Mucosa of rectum (tissue), 2 donors: ENCODE data around the gene LRRC32.

ENCODE experiments used
- H3K27ac ChIP-seq, 2 donors: one replicate each; pipeline ENCODE4 v1.7.0; 2013; ENCODE audit warnings: inconsistent platforms in 2 of 2, low read depth in 2 of 2, low read length in 2 of 2
- H3K27me3 ChIP-seq, 2 donors: one replicate each; pipeline ENCODE4 v1.7.0; 2013; ENCODE audit warnings: low read length in 2 of 2; ENCODE audit not compliant: control insufficient read depth in 2 of 2, insufficient read depth in 2 of 2
- H3K36me3 ChIP-seq, 2 donors: one replicate each; pipeline ENCODE4 v1.7.0; 2013; ENCODE audit warnings: low read length in 2 of 2; ENCODE audit not compliant: control insufficient read depth in 2 of 2, insufficient read depth in 2 of 2
- H3K4me1 ChIP-seq, 2 donors: one replicate each; pipeline ENCODE4 v1.7.0; 2013; ENCODE audit warnings: low read length in 2 of 2, mild to moderate bottlenecking in 1 of 2; ENCODE audit not compliant: control insufficient read depth in 2 of 2, insufficient read depth in 2 of 2
- H3K4me3 ChIP-seq, 2 donors: one replicate each; pipeline ENCODE4 v1.7.0; 2013; ENCODE audit warnings: low read length in 2 of 2
- H3K9ac ChIP-seq, 2 donors: one replicate each; pipeline ENCODE4 v1.7.0; 2013; ENCODE audit warnings: low read length in 2 of 2, low read depth in 1 of 2, mild to moderate bottlenecking in 1 of 2
- H3K9me3 ChIP-seq, 2 donors: one replicate each; pipeline ENCODE4 v1.7.0; 2013; ENCODE audit warnings: low read length in 2 of 2; ENCODE audit not compliant: control insufficient read depth in 2 of 2
- donor health status: healthy.
- donor health status: Normal muscosa, but diverticular disease.

Gene LRRC32, protein sequence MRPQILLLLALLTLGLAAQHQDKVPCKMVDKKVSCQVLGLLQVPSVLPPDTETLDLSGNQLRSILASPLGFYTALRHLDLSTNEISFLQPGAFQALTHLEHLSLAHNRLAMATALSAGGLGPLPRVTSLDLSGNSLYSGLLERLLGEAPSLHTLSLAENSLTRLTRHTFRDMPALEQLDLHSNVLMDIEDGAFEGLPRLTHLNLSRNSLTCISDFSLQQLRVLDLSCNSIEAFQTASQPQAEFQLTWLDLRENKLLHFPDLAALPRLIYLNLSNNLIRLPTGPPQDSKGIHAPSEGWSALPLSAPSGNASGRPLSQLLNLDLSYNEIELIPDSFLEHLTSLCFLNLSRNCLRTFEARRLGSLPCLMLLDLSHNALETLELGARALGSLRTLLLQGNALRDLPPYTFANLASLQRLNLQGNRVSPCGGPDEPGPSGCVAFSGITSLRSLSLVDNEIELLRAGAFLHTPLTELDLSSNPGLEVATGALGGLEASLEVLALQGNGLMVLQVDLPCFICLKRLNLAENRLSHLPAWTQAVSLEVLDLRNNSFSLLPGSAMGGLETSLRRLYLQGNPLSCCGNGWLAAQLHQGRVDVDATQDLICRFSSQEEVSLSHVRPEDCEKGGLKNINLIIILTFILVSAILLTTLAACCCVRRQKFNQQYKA

GRCh38 chr11:76670485-76671236, at the start of gene LRRC32:
Gene LRRC32, minus strand, starts transcription at chr11:76670747. Its CDS starts 4,793 bp downstream, at chr11:76665954.
- Histone ChIP-seq H3K9me3 (no peaks in the 10 kb centered on the region), H3K4me3 (peak within 1 kb of the TSS; percentile 56 to 70), H3K27ac (peak within 1 kb of the TSS; percentile 45 to 61), H3K36me3 (no peaks in the 10 kb centered on the region), H3K9ac (peak within 1 kb of the TSS; percentile 28 to 45), H3K4me1 (peaks cover 4 to 16% of the 10 kb centered on the region in 2 donors), H3K27me3 (no peaks in the 10 kb centered on the region)

- H3K9me3 ChIP-seq, result no peaks in the 10 kb centered on the region
- no peak overlapping the region for H3K27ac ChIP-seq
- H3K27me3 ChIP-seq, result peaks cover 0 to 4% of the 10 kb centered on the region in 2 donors
- H3K4me1 ChIP-seq, result peaks cover 0 to 4% of the 10 kb centered on the region in 2 donors
- no peaks in the 10 kb centered on the region for H3K36me3 ChIP-seq
- H3K4me3 ChIP-seq, result no peak overlapping the region
- no peak overlapping the region for H3K9ac ChIP-seq
Measured at GRCh38 chr11:76719686-76720085, 49.1 kb upstream of the LRRC32 start.

DNA sequence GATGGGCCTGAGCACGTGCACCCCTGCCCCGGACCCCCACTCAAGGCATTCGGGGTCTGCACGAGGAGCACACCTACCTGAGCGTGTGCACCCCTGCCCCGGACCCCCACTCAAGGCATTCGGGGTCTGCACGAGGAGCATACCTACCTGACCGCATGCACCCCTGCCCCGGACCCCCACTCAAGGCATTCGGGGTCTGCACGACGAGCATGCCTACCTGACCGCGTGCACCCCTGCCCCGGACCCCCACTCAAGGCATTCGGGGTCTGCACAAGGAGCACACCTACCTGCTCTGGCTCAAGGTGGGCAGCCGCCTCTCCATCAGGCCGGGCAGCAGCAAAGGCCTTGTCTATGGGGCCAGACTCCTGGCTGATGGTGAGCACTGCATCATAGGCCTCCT, 48.7 kb upstream of the LRRC32 start:
- Histone ChIP-seq H3K27me3 (peaks cover 0 to 2% of the 10 kb centered on the region in 2 donors), H3K36me3 (no peaks in the 10 kb centered on the region), H3K9ac (no peak overlapping the region), H3K4me3 (no peak overlapping the region), H3K9me3 (no peaks in the 10 kb centered on the region), H3K4me1 (peaks cover 0 to 4% of the 10 kb centered on the region in 2 donors), H3K27ac (no peak overlapping the region)

DNA sequence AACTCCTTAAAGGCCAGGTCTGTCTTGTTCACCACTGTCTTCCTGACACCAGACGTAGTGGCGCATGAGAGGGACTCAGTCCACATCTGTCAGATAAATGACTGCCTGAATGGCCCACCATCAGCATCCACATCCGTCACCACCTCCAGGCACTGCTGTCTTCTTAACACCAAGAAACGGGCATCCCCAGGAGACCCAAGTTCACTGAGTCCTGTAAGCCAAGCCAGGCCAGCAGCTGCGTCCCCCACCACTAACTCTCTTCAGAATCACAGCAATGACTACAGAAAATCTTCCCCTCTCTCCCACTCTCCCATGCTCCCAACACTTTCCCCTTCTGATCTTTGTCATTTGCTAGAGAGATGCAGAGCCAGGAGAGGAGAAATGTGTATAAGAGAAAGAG, 47.3 kb upstream of the LRRC32 start:
- Histone ChIP-seq H3K4me3 (no peak overlapping the region), H3K9me3 (no peaks in the 10 kb centered on the region), H3K27me3 (peaks cover 0 to 3% of the 10 kb centered on the region in 2 donors), H3K27ac (no peak overlapping the region), H3K4me1 (peaks cover 0 to 4% of the 10 kb centered on the region in 2 donors), H3K36me3 (no peaks in the 10 kb centered on the region), H3K9ac (no peak overlapping the region)

DNA sequence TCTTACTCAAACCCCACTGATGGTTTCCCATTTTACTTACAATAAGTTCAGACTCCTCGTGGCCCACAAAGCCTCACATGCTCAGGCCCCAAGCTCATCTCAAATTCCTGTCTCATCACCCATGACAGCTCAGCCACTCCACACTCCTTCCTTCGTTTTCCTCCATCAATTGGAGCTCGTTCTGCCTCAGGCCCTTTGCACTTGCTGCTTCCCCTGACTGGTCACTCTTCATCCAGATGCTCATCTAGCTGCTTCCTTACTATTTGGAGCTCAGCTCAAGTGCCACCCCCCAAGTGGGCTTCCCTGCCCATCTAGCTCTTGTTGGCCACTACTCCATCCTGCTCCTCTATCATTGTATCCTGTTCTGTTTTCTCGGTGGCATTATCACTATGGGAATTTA, 46.8 kb upstream of the LRRC32 start:
- Histone ChIP-seq H3K36me3 (no peaks in the 10 kb centered on the region), H3K4me3 (no peak overlapping the region), H3K9ac (no peak overlapping the region), H3K27ac (no peak overlapping the region), H3K9me3 (no peaks in the 10 kb centered on the region), H3K27me3 (peaks cover 0 to 3% of the 10 kb centered on the region in 2 donors), H3K4me1 (peaks cover 0 to 4% of the 10 kb centered on the region in 2 donors)

GRCh38 chr11:76716268-76716667, 45.7 kb upstream of the LRRC32 start:
- Histone ChIP-seq H3K27ac (no peak overlapping the region), H3K36me3 (no peaks in the 10 kb centered on the region), H3K4me1 (no peaks in the 10 kb centered on the region), H3K9ac (no peak overlapping the region), H3K9me3 (no peaks in the 10 kb centered on the region), H3K27me3 (peaks cover 0 to 3% of the 10 kb centered on the region in 2 donors), H3K4me3 (no peak overlapping the region)

DNA sequence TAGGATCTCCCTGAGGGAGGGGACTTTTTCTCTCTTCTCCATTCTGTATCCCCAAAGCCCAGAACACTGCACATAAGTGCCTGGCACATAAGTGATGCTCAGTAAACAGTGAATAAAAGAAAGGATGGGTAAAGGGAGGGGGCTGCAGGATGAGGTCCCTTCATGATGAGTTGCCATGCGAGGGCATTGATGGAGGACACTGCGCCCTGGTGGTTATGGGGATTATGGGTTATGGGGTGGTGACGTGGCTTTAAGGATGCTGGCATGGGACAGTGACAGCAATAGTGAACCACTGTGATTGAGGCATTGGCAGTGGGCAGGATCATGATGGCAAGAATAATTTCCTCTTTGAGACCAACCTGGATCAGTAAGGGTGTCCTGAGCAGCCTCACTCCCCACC, 43.9 kb upstream of the LRRC32 start:
- Histone ChIP-seq H3K27me3 (peaks cover 0 to 3% of the 10 kb centered on the region in 2 donors), H3K4me3 (no peak overlapping the region), H3K4me1 (no peaks in the 10 kb centered on the region), H3K9me3 (no peaks in the 10 kb centered on the region), H3K9ac (no peak overlapping the region), H3K36me3 (no peaks in the 10 kb centered on the region), H3K27ac (no peak overlapping the region)

GRCh38 chr11:76713499-76713898, 43.0 kb upstream of the LRRC32 start:
- Histone ChIP-seq H3K36me3 (no peaks in the 10 kb centered on the region), H3K27ac (no peak overlapping the region), H3K4me3 (no peak overlapping the region), H3K9ac (no peak overlapping the region), H3K27me3 (peaks cover 0 to 3% of the 10 kb centered on the region in 2 donors), H3K9me3 (no peaks in the 10 kb centered on the region), H3K4me1 (no peaks in the 10 kb centered on the region)

DNA sequence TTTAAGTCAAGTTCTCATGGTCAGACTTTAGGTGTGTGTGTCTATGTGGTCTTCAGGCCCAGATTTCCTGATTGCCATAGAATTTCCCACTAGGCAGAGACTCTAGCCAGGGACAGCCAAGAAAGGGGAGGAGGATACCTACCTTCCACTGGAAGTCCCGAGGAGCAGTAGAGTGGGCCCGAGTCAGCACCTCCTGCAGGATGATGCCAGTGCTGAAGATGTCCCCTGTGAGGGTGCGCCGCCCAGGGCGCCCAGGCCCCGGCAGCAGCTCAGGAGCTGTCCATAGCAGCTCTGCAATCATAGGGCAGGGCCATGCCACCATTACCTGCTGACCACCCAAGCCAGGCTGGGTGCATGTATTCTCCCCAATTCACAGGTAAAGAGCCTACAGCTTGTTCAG, 41.6 kb upstream of the LRRC32 start:
- Histone ChIP-seq H3K4me3 (no peak overlapping the region), H3K4me1 (no peaks in the 10 kb centered on the region), H3K27ac (no peak overlapping the region), H3K27me3 (peaks cover 0 to 3% of the 10 kb centered on the region in 2 donors), H3K9me3 (no peaks in the 10 kb centered on the region), H3K9ac (no peak overlapping the region), H3K36me3 (no peaks in the 10 kb centered on the region)

- H3K36me3 ChIP-seq, result no peaks in the 10 kb centered on the region
- no peaks in the 10 kb centered on the region for H3K4me1 ChIP-seq
- no peak overlapping the region for H3K4me3 ChIP-seq
- no peak overlapping the region for H3K27ac ChIP-seq
- peaks cover 0 to 3% of the 10 kb centered on the region in 2 donors for H3K27me3 ChIP-seq
- H3K9me3 ChIP-seq, result no peaks in the 10 kb centered on the region
- H3K9ac ChIP-seq, result no peak overlapping the region
Measured at GRCh38 chr11:76709756-76710155, 39.2 kb upstream of the LRRC32 start.
